CD4-positive, alpha-beta T cell treated with Interleukin-1 beta for 1 hour (primary cell): ENCODE data around the gene TYW1B.
"Not testable (repeated sequence)": the region's sequence is repeated elsewhere in the genome, so short reads cannot be mapped to it uniquely, and the experiment has no call there.

Source experiments
- DNase-seq, 2 donors: peaks; one replicate each; pipeline ENCODE4 v3.0.0-alpha.2; 2020 to 2022

Gene TYW1B

GRCh38 chr7:72827839-72828591 is at the start of gene TYW1B:
Gene TYW1B (minus strand): TSS chr7:72828200. CDS start chr7:72828075, 125 bp downstream.
- DNase-seq = peak; percentile 98 to 99

GRCh38 chr7:72867591-72867990 is 39.6 kb upstream of the TYW1B start:
- not testable (repeated sequence) for DNase-seq

- DNase-seq = not testable (repeated sequence)
Measured at GRCh38 chr7:72858846-72859400, 30.9 kb upstream of the TYW1B start.

- not testable (repeated sequence) for DNase-seq
Measured at GRCh38 chr7:72857925-72858324, 29.9 kb upstream of the TYW1B start.

GRCh38 chr7:72855261-72855660 is 27.3 kb upstream of the TYW1B start:
- DNase-seq = not testable (repeated sequence)

- not testable (repeated sequence) for DNase-seq
Measured at GRCh38 chr7:72852937-72853336, 24.9 kb upstream of the TYW1B start.

GRCh38 chr7:72850746-72851145 is 22.7 kb upstream of the TYW1B start:
- not testable (repeated sequence) for DNase-seq

GRCh38 chr7:72844146-72844545 is 16.1 kb upstream of the TYW1B start:
- DNase-seq = not testable (repeated sequence)

- not testable (repeated sequence) for DNase-seq
Measured at GRCh38 chr7:72843166-72843565, 15.2 kb upstream of the TYW1B start.

GRCh38 chr7:72840966-72841511 is 13.0 kb upstream of the TYW1B start:
- DNase-seq = not testable (repeated sequence)

GRCh38 chr7:72838315-72838714 is 10.3 kb upstream of the TYW1B start:
- DNase-seq = not testable (repeated sequence)

GRCh38 chr7:72837291-72837690 is 9.3 kb upstream of the TYW1B start:
- not testable (repeated sequence) for DNase-seq

GRCh38 chr7:72830567-72830966 is 2.6 kb upstream of the TYW1B start:
- peak in 1 of 2 donors; percentile 8 for DNase-seq

GRCh38 chr7:72829687-72830354 is 1.8 kb upstream of the TYW1B start:
- peak; percentile 71 to 73 for DNase-seq

- DNase-seq = peak; percentile 98 to 99
Measured at GRCh38 chr7:72829291-72829686, 1.3 kb upstream of the TYW1B start.

- peak in 1 of 2 donors; percentile 42 for DNase-seq
Measured at GRCh38 chr7:72823765-72824732, 4.0 kb downstream of the TYW1B start.

- not testable (repeated sequence) for DNase-seq
Measured at GRCh38 chr7:72822497-72822896, 5.5 kb downstream of the TYW1B start.

- peak in 1 of 2 donors; percentile 12 for DNase-seq
Measured at GRCh38 chr7:72818663-72819361, 9.2 kb downstream of the TYW1B start.

GRCh38 chr7:72817661-72818060 is 10.3 kb downstream of the TYW1B start:
- not testable (repeated sequence) for DNase-seq

GRCh38 chr7:72816370-72817157 is 11.4 kb downstream of the TYW1B start:
- not testable (repeated sequence) for DNase-seq

GRCh38 chr7:72810437-72810836 is 17.6 kb downstream of the TYW1B start:
- DNase-seq = not testable (repeated sequence)
